HG03442 (cell line): ENCODE data around the gene TEKT5.
"Not testable (repeated sequence)": the region's sequence is repeated elsewhere in the genome, so short reads cannot be mapped to it uniquely, and the experiment has no call there.

ENCODE experiments used
- ATAC-seq: cut with Tn5 transposase; IDR thresholded peaks from one replicate; pipeline ENCODE4 v1.9.1; 2021; ENCODE audit warnings: mild to moderate bottlenecking, moderate library complexity; ENCODE audit not compliant: unreplicated experiment

Gene TEKT5

DNA sequence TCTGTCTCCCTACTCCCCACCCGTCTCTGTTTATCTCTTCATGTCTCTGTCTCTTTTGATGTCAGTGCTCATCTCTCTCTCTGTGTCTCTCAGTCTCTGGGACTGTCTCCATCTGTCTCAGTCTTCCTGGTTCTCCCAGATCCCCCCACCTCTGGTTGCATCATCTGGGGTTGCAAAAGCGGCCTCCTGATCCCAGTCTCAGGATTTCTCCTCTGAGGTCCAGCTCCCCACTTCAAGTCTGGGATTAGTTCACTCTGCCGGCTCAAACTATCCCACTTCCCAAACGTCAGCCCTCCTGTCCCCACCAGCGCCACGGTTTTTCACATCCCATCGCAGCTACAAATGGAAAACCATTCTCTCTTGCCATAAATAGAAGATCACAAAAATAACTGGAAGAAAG is 9.0 kb downstream of the TEKT5 start:
- no peak for ATAC-seq

GRCh38 chr16:10684511-10685151 is 10.1 kb downstream of the TEKT5 start:
- ATAC-seq, result no peak

DNA sequence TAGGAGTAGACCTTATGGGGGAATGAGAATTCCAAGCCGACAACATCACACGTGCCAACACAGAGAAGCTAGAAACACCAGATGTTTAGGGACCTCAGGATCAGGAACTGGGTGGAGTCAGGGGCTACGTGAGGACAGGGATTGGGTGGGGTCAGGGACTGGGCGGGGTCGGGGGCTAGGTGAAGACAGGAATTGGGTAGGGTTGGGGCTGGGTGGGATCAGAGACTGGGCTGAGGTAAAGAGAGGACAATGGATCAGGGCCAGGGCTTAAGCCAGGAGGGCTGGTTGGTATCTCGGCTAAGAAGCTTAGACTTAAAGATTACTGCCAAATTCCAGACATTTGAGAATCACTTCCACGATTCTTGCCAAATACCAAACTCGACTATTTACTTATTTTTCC is 11.6 kb downstream of the TEKT5 start:
- no peak for ATAC-seq

DNA sequence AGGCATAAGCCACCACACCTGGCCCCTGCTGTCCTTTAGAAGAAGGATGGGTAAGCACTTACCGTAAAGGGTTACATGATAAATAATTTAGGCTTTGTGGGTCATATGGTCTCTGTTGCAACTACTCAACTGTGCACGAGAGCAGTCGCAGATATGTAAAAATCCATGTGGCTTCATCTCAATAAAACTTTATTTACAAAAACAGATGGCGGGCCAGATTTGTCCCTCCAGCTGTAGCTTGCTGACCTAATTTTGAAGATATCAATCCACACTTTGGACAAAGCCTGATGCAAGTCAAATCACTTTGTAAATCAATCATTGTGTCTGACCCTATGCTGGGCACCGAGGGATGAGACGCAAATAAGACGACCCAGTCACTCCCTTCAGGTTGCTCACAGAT is 12.1 kb downstream of the TEKT5 start:
- no peak for ATAC-seq

DNA sequence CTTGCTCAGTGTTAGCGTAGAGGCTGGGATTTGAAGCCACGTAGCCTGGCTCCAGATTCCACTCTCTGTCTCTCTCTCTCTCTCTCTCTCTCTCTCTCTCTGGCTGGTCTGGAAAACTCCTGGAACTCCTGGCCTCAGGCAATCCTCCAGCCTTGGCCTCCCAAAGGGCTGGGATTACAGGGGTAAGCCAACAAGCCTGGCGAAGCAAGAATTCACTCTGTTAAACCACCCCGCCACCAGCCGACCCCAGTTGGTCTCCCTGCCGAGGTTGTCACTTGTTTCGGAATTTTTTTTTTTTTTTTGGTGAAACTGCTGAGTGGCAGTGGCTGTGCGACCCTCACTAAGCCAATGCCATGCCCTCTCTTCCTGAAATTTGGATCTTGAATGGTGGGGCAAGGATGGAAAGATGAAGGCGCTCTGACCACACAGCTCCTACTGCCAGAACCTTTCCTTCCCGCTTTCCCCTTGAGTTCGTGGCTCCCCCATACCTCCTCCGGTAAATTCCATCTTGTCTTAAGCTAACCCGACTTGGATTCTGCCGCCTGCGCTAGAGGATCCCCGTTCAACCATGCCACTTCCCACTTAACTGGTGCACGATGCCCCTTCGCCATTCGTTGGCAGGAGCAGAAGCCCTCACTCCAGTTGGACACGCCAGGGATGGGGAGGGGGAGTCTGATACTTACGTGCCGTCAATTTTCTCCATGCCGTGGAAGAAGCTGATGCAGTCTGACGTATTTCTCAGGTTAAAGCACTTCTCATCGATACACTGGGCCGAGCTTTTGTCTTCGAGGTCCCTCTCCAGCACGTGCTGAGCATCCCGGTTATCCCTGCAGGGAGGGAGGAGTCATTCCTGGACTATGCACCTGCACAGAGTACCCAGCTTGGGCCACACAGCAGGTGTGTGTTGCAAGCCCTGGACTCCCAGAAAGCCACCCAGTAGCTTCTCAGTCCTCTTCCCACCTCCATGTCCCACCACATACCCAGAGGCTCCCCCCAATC is 13.1 kb downstream of the TEKT5 start:
- no peak for ATAC-seq

- no peak for ATAC-seq
These were observed 14.8 kb downstream of the TEKT5 start for GRCh38 chr16:10679921-10680320.

DNA sequence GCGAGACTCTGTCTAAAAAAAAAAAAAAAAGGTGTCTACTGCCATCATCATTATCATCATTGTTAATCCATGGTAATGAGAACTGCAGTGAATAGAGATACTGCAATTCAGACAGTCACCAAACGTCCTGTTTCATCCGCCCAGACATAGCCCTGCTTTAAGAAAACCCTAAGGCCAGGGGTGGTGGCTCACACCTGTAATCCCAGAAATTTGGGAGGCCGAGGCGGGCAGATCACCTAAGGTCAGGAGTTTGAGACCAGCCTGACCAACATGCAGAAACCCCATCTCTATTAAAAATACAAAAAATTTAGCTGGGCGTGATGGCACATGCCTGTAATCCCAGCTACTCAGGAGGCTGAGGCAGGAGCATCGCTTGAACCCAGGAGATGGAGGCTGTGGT is 15.3 kb downstream of the TEKT5 start:
- not testable (repeated sequence) for ATAC-seq

DNA sequence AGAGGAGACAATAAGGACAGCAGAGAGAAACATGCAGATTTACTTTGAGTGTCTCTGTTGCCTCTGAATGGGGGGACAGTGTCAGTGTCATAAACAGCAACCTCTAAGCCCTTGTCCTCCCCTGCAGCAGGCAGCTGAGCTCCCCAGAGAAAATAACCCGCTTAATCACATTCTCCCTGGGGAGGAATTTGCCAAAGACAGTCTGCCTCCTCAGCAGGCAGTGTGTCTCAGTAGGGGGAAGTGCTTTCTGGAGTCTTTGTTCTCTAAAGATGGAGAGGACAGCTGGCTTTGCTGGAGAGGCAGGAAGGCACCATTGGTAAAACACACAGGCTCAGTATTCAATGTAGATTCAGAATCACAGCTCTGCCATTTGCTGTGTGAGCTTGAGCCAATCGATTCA is 16.1 kb downstream of the TEKT5 start:
- no peak for ATAC-seq

GRCh38 chr16:10676284-10676683 is 18.4 kb downstream of the TEKT5 start:
- no peak for ATAC-seq

DNA sequence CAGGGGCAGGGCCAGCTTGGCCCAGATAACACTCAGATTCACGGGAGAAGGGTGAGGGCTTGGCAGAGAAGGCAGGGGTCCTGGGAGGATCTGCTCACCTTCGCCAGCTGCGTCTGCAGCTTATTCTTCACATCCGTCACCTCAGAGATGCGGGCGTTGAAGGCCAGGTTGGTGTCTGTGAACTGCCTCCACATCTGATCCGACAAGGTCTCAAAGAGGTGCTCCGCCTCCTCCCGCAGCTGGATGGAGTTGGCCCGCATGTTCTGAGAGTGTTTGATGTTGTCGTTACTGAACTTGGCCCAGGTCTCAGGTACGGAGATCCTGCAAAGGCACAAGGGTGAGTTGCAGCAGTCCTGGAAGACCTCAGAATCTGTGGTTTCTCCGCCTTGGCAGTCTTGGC is 18.9 kb downstream of the TEKT5 start:
- no peak for ATAC-seq

GRCh38 chr16:10675216-10675615 is 19.5 kb downstream of the TEKT5 start:
- ATAC-seq, result no peak

DNA sequence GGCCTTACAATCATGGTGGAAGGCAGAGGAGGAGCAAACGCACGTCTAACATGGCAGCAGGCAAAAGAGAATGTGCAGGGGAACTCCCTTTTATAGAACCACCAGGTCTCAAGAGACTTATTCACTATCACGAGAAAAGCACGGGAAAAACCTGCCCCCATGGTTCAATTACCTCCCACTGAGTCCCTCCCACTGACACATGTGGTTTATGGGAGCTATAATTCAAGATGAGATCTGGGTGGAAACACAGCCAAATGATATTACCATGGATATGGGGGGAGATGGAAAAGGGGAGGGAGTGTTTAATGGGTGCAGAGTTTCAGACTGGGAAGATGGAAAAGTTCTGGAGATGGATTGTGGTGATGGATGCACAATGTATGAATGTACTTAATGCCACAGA is 23.0 kb downstream of the TEKT5 start:
- ATAC-seq, result no peak

GRCh38 chr16:10669791-10670190 is 24.9 kb downstream of the TEKT5 start:
- ATAC-seq, result no peak

GRCh38 chr16:10668322-10669045 is 26.2 kb downstream of the TEKT5 start:
- no peak for ATAC-seq

GRCh38 chr16:10667239-10667638 is 27.5 kb downstream of the TEKT5 start:
- ATAC-seq, result no peak

DNA sequence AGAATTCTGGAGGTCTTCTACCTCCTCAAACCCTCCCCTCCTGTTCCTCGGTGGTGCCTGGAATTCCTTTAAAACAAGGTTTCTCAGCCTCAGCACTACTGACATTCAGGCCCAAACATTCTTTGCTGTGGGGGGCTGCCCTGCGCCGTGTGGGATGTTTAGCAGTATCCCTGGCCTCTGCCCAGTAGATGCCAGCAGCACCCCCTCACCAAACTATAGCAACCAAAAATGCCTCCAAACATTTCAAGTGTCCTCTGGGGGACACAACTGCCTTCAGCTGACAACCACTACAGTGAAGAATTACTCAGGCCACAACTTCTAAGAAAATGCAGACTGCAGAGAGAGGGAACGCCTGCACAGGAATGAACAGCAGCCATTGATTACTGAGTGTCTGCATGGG is 28.4 kb downstream of the TEKT5 start:
- no peak for ATAC-seq

GRCh38 chr16:10665166-10665565 is 29.6 kb downstream of the TEKT5 start:
- ATAC-seq, result no peak

DNA sequence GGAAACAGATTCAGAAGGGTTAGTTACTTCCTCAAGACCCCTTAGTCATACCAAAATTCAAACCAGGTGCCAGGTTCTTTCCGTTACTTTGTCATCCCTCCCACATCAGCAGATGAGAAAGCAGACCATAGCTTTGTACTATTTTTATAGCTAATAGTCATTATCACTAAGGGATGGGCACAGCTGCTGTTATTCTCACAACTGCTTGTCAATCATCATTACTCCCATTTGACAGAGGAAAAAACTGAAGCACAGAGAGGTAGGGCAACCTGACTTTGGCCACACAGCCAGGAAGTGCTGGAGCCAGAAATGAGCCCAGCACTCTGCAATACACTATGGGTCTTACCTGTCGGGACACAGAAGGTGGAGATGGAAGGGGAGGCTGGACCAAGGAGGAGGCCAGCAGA is 30.0 kb downstream of the TEKT5 start:
- ATAC-seq, result no peak

DNA sequence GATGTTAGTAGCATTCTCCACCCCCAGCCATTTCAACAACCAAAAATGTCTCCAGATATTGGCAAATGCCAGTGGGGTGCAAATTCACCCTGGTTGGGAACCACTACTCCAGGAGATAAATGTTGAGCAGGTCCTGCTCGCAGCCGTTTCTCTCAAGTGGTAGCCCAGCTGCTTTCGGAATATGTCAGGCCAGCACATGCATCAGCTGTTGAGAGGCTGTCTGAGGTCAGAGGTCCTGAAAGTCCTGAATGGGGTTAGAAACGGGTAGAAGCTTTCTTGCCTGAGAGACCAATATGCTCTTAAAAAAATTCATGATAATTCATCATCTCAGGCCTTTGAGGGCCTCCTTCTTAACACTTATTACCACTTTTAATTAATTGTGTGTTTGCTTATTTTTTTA is 31.0 kb downstream of the TEKT5 start:
- no peak for ATAC-seq

GRCh38 chr16:10663146-10663545 is 31.6 kb downstream of the TEKT5 start:
- no peak for ATAC-seq

- no peak for ATAC-seq
These were observed 32.5 kb downstream of the TEKT5 start for GRCh38 chr16:10662212-10662611.

- ATAC-seq, result no peak
These were observed 33.0 kb downstream of the TEKT5 start for GRCh38 chr16:10661737-10662136.
